HepG2 (cell line): Measurements from ENCODE around the gene PC. TPM values are rescaled to one million over a fixed set of nuclear protein-coding genes. Genes with fewer than 3 reads are reported as not detected.

Source experiments
- KDM4B ChIP-seq: sonication (generic); formaldehyde crosslinking; IDR thresholded peaks from 2 replicates; pipeline ENCODE4 v1.4.0; 2020; ENCODE audit warnings: missing genetic modification reagents
- PHF5A ChIP-seq: IDR thresholded peaks from one replicate; pipeline ENCODE4 v1.6.1; 2018; ENCODE audit warnings: low read depth, missing genetic modification reagents; ENCODE audit not compliant: unreplicated experiment
- REL ChIP-seq: sonication (generic); formaldehyde crosslinking; conservative IDR thresholded peaks from 2 replicates; pipeline ENCODE4 v1.8.0; 2022; ENCODE audit warnings: mild to moderate bottlenecking, missing genetic modification reagents, moderate library complexity
- SOX13 ChIP-seq, 3 experiments: fragments of 450-650 bp in 1 of 3; sonication (generic) in 1 of 3; formaldehyde crosslinking in 1 of 3; IDR thresholded peaks in 2 of 3; conservative IDR thresholded peaks in 1 of 3; 2 replicates each; pipeline versions ENCODE4 v1.5.0 to v1.6.1; 2016 to 2020; ENCODE audit warnings: antibody characterized with exemption in 1 of 3, mild to moderate bottlenecking in 1 of 3, missing compliant biosample characterization in 1 of 3, missing genetic modification reagents in 1 of 3, moderate library complexity in 1 of 3
- ZIK1 ChIP-seq: sonication (generic); formaldehyde crosslinking; IDR thresholded peaks from 2 replicates; pipeline ENCODE4 v1.5.0; 2020; ENCODE audit warnings: mild to moderate bottlenecking, low read depth, missing genetic modification reagents, borderline replicate concordance
- ZNF205 ChIP-seq: IDR thresholded peaks from 2 replicates; pipeline ENCODE4 v1.6.1; 2018; ENCODE audit warnings: missing biosample characterization, missing genetic modification reagents
- ZNF724P ChIP-seq: sonication (generic); formaldehyde crosslinking; IDR thresholded peaks from 2 replicates; pipeline ENCODE4 v1.8.0; 2022; ENCODE audit warnings: missing genetic modification reagents, borderline replicate concordance
- ZNF782 ChIP-seq: sonication (generic); formaldehyde crosslinking; IDR thresholded peaks from 2 replicates; pipeline ENCODE4 v1.4.0; 2020; ENCODE audit warnings: missing genetic modification reagents, mild to moderate bottlenecking, borderline replicate concordance
- polyA plus RNA-seq, 8 experiments: library from polyadenylated mRNA; depleted of rRNA in 3 of 8; stranded (reverse) in 7 of 8; unstranded in 1 of 8; fragments of >200 nt; fragmentation: Illumina TruSeq in 4 of 8; extraction: Trizol in 4 of 8; gene quantifications; 2 replicates each; pipeline versions ENCODE4 v1.2.1 to v1.2.3, GENCODE V29; 2011 to 2016; ENCODE audit warnings: low read depth in 4 of 8, missing spikeins in 1 of 8, mixed read lengths in 1 of 8; ENCODE audit not compliant: insufficient read depth in 1 of 8
- total RNA-seq, 5 experiments: library from RNA; depleted of rRNA; stranded (reverse); fragments of >200 nt; fragmentation: Illumina TruSeq; extraction: Trizol; gene quantifications; 2 replicates each; pipeline ENCODE4 v1.2.3, GENCODE V29; 2016; ENCODE audit warnings: low read depth in 1 of 5
- TF ChIP-seq, protein P1 (sequence below): sonication (generic); formaldehyde crosslinking; IDR thresholded peaks from 2 replicates; pipeline ENCODE4 v1.4.0; 2020; ENCODE audit warnings: missing genetic modification reagents, borderline replicate concordance
- TF ChIP-seq, protein P2 (sequence below): sonication (generic); formaldehyde crosslinking; IDR thresholded peaks from 2 replicates; pipeline ENCODE4 v1.4.0; 2020; ENCODE audit warnings: low read depth, missing genetic modification reagents
- TF ChIP-seq, protein P3 (sequence below): IDR thresholded peaks from 2 replicates; pipeline ENCODE4 v1.6.1; 2016
- TF ChIP-seq, protein P4 (sequence below): sonication (generic); formaldehyde crosslinking; IDR thresholded peaks from 2 replicates; pipeline ENCODE4 v1.5.1; 2020; ENCODE audit warnings: missing genetic modification reagents, mild to moderate bottlenecking, borderline replicate concordance
- TF ChIP-seq, protein P5 (sequence below): IDR thresholded peaks from 2 replicates; pipeline ENCODE4 v1.6.1; 2016; ENCODE audit warnings: low read depth

Gene PC
- total and polyA plus RNA-seq, 2 of the 13 experiments (the other 11 are each of a cell fraction or from before 2014, with no cell fraction given) = 29.0 to 39.0 TPM

DNA sequence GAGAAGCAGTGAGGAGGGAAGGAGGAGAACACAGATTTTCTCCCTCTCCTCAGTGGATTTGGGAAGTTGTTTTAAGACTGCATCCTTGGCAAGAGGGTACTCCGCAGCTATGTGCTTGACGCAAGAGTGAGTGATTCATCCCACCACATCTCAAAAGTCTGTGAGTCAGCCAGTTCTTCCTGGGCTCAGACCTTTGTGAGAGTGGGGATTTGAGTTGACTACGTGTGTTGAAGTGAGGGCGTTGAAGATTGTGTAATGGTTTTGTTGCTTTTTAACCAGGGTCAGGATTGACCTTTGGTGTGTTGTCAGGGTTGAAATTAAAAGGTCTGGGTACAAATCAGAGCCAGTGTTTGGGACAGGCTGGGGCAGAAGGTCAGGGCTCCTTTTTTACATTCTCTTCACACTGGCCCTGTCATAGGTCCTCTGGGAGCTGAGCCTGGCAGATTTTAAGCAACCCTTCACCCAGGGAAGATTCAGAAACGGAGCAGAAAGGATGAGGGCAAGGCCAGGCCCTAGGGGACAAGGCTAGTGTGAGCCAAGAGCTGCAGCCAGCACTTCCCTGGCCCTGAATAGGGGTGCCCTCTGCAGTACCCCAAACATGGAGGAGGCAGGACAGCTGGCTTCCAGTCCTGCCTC lies 12.7 kb upstream of the PC start (continued):
- TF ChIP-seq, protein P1, sequence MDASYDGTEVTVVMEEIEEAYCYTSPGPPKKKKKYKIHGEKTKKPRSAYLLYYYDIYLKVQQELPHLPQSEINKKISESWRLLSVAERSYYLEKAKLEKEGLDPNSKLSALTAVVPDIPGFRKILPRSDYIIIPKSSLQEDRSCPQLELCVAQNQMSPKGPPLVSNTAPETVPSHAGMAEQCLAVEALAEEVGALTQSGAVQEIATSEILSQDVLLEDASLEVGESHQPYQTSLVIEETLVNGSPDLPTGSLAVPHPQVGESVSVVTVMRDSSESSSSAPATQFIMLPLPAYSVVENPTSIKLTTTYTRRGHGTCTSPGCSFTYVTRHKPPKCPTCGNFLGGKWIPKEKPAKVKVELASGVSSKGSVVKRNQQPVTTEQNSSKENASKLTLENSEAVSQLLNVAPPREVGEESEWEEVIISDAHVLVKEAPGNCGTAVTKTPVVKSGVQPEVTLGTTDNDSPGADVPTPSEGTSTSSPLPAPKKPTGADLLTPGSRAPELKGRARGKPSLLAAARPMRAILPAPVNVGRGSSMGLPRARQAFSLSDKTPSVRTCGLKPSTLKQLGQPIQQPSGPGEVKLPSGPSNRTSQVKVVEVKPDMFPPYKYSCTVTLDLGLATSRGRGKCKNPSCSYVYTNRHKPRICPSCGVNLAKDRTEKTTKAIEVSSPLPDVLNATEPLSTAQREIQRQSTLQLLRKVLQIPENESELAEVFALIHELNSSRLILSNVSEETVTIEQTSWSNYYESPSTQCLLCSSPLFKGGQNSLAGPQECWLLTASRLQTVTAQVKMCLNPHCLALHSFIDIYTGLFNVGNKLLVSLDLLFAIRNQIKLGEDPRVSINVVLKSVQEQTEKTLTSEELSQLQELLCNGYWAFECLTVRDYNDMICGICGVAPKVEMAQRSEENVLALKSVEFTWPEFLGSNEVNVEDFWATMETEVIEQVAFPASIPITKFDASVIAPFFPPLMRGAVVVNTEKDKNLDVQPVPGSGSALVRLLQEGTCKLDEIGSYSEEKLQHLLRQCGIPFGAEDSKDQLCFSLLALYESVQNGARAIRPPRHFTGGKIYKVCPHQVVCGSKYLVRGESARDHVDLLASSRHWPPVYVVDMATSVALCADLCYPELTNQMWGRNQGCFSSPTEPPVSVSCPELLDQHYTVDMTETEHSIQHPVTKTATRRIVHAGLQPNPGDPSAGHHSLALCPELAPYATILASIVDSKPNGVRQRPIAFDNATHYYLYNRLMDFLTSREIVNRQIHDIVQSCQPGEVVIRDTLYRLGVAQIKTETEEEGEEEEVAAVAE (CRISPR knock-in tag) = peak; percentile 83; the same call in 1 of the 2 replicates
- TF ChIP-seq PHF5A (CRISPR knock-in tag) = peak; percentile 71
- TF ChIP-seq, protein P2, sequence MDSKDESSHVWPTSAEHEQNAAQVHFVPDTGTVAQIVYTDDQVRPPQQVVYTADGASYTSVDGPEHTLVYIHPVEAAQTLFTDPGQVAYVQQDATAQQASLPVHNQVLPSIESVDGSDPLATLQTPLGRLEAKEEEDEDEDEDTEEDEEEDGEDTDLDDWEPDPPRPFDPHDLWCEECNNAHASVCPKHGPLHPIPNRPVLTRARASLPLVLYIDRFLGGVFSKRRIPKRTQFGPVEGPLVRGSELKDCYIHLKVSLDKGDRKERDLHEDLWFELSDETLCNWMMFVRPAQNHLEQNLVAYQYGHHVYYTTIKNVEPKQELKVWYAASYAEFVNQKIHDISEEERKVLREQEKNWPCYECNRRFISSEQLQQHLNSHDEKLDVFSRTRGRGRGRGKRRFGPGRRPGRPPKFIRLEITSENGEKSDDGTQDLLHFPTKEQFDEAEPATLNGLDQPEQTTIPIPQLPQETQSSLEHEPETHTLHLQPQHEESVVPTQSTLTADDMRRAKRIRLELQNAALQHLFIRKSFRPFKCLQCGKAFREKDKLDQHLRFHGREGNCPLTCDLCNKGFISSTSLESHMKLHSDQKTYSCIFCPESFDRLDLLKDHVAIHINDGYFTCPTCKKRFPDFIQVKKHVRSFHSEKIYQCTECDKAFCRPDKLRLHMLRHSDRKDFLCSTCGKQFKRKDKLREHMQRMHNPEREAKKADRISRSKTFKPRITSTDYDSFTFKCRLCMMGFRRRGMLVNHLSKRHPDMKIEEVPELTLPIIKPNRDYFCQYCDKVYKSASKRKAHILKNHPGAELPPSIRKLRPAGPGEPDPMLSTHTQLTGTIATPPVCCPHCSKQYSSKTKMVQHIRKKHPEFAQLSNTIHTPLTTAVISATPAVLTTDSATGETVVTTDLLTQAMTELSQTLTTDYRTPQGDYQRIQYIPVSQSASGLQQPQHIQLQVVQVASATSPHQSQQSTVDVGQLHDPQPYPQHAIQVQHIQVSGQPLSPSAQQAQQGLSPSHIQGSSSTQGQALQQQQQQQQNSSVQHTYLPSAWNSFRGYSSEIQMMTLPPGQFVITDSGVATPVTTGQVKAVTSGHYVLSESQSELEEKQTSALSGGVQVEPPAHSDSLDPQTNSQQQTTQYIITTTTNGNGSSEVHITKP (CRISPR knock-in tag) = 0 out of 2 replicates have a peak, but pooled peaks have one; percentile 36
- TF ChIP-seq, protein P3, sequence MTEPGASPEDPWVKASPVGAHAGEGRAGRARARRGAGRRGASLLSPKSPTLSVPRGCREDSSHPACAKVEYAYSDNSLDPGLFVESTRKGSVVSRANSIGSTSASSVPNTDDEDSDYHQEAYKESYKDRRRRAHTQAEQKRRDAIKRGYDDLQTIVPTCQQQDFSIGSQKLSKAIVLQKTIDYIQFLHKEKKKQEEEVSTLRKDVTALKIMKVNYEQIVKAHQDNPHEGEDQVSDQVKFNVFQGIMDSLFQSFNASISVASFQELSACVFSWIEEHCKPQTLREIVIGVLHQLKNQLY (CRISPR knock-in tag) = no peak
- TF ChIP-seq KDM4B (CRISPR knock-in tag) = 0 out of 2 replicates have a peak, but pooled peaks have one; percentile 35
- TF ChIP-seq ZNF724P = no peak
- peak; percentile 72; the same call in 1 of the 2 replicates for TF ChIP-seq ZNF205
- TF ChIP-seq, protein P4, sequence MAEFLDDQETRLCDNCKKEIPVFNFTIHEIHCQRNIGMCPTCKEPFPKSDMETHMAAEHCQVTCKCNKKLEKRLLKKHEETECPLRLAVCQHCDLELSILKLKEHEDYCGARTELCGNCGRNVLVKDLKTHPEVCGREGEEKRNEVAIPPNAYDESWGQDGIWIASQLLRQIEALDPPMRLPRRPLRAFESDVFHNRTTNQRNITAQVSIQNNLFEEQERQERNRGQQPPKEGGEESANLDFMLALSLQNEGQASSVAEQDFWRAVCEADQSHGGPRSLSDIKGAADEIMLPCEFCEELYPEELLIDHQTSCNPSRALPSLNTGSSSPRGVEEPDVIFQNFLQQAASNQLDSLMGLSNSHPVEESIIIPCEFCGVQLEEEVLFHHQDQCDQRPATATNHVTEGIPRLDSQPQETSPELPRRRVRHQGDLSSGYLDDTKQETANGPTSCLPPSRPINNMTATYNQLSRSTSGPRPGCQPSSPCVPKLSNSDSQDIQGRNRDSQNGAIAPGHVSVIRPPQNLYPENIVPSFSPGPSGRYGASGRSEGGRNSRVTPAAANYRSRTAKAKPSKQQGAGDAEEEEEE (CRISPR knock-in tag) = no peak
- TF ChIP-seq REL (CRISPR knock-in tag) = no peak
- TF ChIP-seq ZIK1 = no peak
- TF ChIP-seq SOX13 (IDR thresholded peaks at IDR 0.05) = peak; percentile 64
- peak in 1 of 2 experiments; percentile 88; a peak in 2 of 4 replicates for TF ChIP-seq SOX13 (CRISPR knock-in tag; conservative IDR thresholded peaks at IDR 0.05 in 1 of 2, IDR thresholded peaks at IDR 0.05 in 1 of 2)
- TF ChIP-seq, protein P5, sequence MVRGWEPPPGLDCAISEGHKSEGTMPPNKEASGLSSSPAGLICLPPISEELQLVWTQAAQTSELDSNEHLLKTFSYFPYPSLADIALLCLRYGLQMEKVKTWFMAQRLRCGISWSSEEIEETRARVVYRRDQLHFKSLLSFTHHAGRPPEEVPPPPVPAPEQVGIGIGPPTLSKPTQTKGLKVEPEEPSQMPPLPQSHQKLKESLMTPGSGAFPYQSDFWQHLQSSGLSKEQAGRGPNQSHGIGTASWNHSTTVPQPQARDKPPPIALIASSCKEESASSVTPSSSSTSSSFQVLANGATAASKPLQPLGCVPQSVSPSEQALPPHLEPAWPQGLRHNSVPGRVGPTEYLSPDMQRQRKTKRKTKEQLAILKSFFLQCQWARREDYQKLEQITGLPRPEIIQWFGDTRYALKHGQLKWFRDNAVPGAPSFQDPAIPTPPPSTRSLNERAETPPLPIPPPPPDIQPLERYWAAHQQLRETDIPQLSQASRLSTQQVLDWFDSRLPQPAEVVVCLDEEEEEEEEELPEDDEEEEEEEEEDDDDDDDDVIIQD (CRISPR knock-in tag) = peak; percentile 92
- TF ChIP-seq ZNF782 (CRISPR knock-in tag) = no peak
